NCI-H2107 (cell line): ENCODE data around the gene CTRL.
"Not testable (repeated sequence)": the region's sequence is repeated elsewhere in the genome, so short reads cannot be mapped to it uniquely, and the experiment has no call there.

Experiments
- DNase-seq: peaks from one replicate; lab custom pipeline; 2025; lab: John Stamatoyannopoulos, UW

Gene CTRL

GRCh38 chr16:67923414-67924116 lies 8.1 kb downstream of the CTRL start:
- peak; percentile 60 for DNase-seq

GRCh38 chr16:67922740-67923139 lies 8.9 kb downstream of the CTRL start:
- peak; percentile 60 for DNase-seq

- no peak for DNase-seq
Measured at GRCh38 chr16:67922221-67922620, 9.4 kb downstream of the CTRL start.

- no peak for DNase-seq
Measured at GRCh38 chr16:67919622-67920221, 11.9 kb downstream of the CTRL start.

- DNase-seq = no peak
Measured at GRCh38 chr16:67917852-67918236, 13.8 kb downstream of the CTRL start.

- DNase-seq = no peak
Measured at GRCh38 chr16:67917140-67917851, 14.4 kb downstream of the CTRL start.

GRCh38 chr16:67915831-67916723 lies 15.6 kb downstream of the CTRL start:
- DNase-seq = no peak

GRCh38 chr16:67915496-67915769 lies 16.2 kb downstream of the CTRL start:
- DNase-seq = not testable (repeated sequence)

GRCh38 chr16:67914758-67915495 lies 16.7 kb downstream of the CTRL start:
- no peak for DNase-seq

GRCh38 chr16:67910158-67910557 lies 21.5 kb downstream of the CTRL start:
- DNase-seq = no peak

GRCh38 chr16:67909056-67909742 lies 22.5 kb downstream of the CTRL start:
- no peak for DNase-seq

- no peak for DNase-seq
Measured at GRCh38 chr16:67907397-67908180, 24.1 kb downstream of the CTRL start.

- no peak for DNase-seq
Measured at GRCh38 chr16:67902831-67903230, 28.8 kb downstream of the CTRL start.

- DNase-seq = no peak
Measured at GRCh38 chr16:67901734-67902133, 29.9 kb downstream of the CTRL start.

GRCh38 chr16:67897231-67897630 lies 34.4 kb downstream of the CTRL start:
- DNase-seq = no peak

GRCh38 chr16:67893743-67894399 lies 37.8 kb downstream of the CTRL start:
- no peak for DNase-seq

GRCh38 chr16:67892899-67893742 lies 38.5 kb downstream of the CTRL start, which contains the start of gene PSKH1:
PSKH1 (plus strand) TSS chr16:67893254; CDS start chr16:67908750, 15,496 bp downstream.
- DNase-seq = peak; percentile 86

GRCh38 chr16:67892375-67892774 lies 39.3 kb downstream of the CTRL start:
- DNase-seq = no peak

- no peak for DNase-seq
Measured at GRCh38 chr16:67888331-67888730, 43.3 kb downstream of the CTRL start.
